HEK293 (cell line): ENCODE measurements around the gene MTOR.

Experiments
- CTCF ChIA-PET: fragments of 350-600 bp; formaldehyde crosslinking; extraction: SDS; loops from one replicate; lab custom pipeline; 2021; ENCODE audit warnings: antibody characterized with exemption; lab: Yijun Ruan, JAX
- POLR2A ChIA-PET: fragments of 300-600 bp; formaldehyde crosslinking; extraction: SDS; loops from one replicate; lab custom pipeline; 2020; ENCODE audit warnings: antibody characterized with exemption, inconsistent platforms; lab: Yijun Ruan, JAX
- H3K27ac ChIP-seq: fragments of 200-500 bp; sonication (Bioruptor generic); 2 replicates; pipeline ENCODE4 v1.5.1; 2014; ENCODE audit warnings: low read depth, low read length, control low read depth, inconsistent platforms; ENCODE audit errors: extremely low read depth
- H3K36me3 ChIP-seq, 2 experiments: fragments of 200-500 bp in 1 of 2; sonication (Bioruptor generic) in 1 of 2; 1 replicate in 1 of 2; 2 replicates in 1 of 2; pipeline ENCODE4 v1.5.1; 2014 to 2017; ENCODE audit warnings: inconsistent platforms in 2 of 2, low read length in 2 of 2; ENCODE audit not compliant: control insufficient read depth in 2 of 2, insufficient read depth in 1 of 2
- H3K4me1 ChIP-seq: fragments of 200-500 bp; sonication (Bioruptor generic); 2 replicates; pipeline ENCODE4 v1.5.1; 2014; ENCODE audit warnings: mild to moderate bottlenecking, low read length, inconsistent platforms; ENCODE audit not compliant: control insufficient read depth, insufficient read depth
- H3K4me3 ChIP-seq: 2 replicates; pipeline ENCODE4 v1.5.1; 2011; ENCODE audit warnings: low read depth, mild to moderate bottlenecking, control low read depth, low read length, moderate library complexity
- H3K9me3 ChIP-seq: fragments of 200-500 bp; sonication (Bioruptor generic); 2 replicates; pipeline ENCODE4 v1.5.1; 2014; ENCODE audit warnings: low read depth, low read length, inconsistent platforms; ENCODE audit not compliant: control insufficient read depth, insufficient read depth
- FEZF1 ChIP-seq: fragments of 450-650 bp; formaldehyde crosslinking; IDR thresholded peaks from 2 replicates; pipeline ENCODE4 v1.5.1; 2016; ENCODE audit warnings: missing biosample characterization, missing genetic modification characterization
- SCRT1 ChIP-seq: fragments of 450-650 bp; formaldehyde crosslinking; IDR thresholded peaks from 2 replicates; pipeline ENCODE4 v1.5.1; 2016; ENCODE audit warnings: missing biosample characterization, missing genetic modification characterization, borderline replicate concordance
- TSHZ1 ChIP-seq: fragments of 450-650 bp; formaldehyde crosslinking; IDR thresholded peaks from 2 replicates; pipeline ENCODE4 v1.5.1; 2016; ENCODE audit warnings: missing biosample characterization, missing genetic modification characterization, borderline replicate concordance
- ZEB2 ChIP-seq: fragments of 450-650 bp; formaldehyde crosslinking; IDR thresholded peaks from 2 replicates; pipeline ENCODE4 v1.5.1; 2016; ENCODE audit warnings: missing biosample characterization, missing genetic modification characterization
- ZFP69B ChIP-seq: fragments of 450-650 bp; formaldehyde crosslinking; IDR thresholded peaks from 2 replicates; pipeline ENCODE4 v1.5.1; 2016; ENCODE audit warnings: missing biosample characterization, missing genetic modification characterization
- ZNF19 ChIP-seq: fragments of 450-650 bp; formaldehyde crosslinking; IDR thresholded peaks from 2 replicates; pipeline ENCODE4; 2016; ENCODE audit warnings: missing biosample characterization, missing genetic modification characterization, low read depth
- ZNF2 ChIP-seq: fragments of 450-650 bp; formaldehyde crosslinking; IDR thresholded peaks from 2 replicates; pipeline ENCODE4 v1.5.1; 2016; ENCODE audit warnings: missing biosample characterization, missing genetic modification characterization
- ZNF211 ChIP-seq: fragments of 450-650 bp; formaldehyde crosslinking; IDR thresholded peaks from 2 replicates; pipeline ENCODE4 v1.5.1; 2016; ENCODE audit warnings: low read depth, missing biosample characterization, missing genetic modification characterization
- ZNF223 ChIP-seq: fragments of 450-650 bp; formaldehyde crosslinking; IDR thresholded peaks from 2 replicates; pipeline ENCODE4 v1.5.1; 2016; ENCODE audit warnings: missing biosample characterization, missing genetic modification characterization
- ZNF544 ChIP-seq: fragments of 450-650 bp; formaldehyde crosslinking; IDR thresholded peaks from 2 replicates; pipeline ENCODE4 v1.5.0; 2017; ENCODE audit warnings: missing biosample characterization, missing genetic modification characterization
- ZNF664 ChIP-seq: fragments of 450-650 bp; formaldehyde crosslinking; IDR thresholded peaks from 2 replicates; pipeline ENCODE4 v1.5.1; 2016; ENCODE audit warnings: missing biosample characterization, missing genetic modification characterization
- ZNF777 ChIP-seq: fragments of 450-650 bp; formaldehyde crosslinking; IDR thresholded peaks from 2 replicates; pipeline ENCODE4 v1.5.1; 2017; ENCODE audit warnings: missing biosample characterization, missing genetic modification characterization, borderline replicate concordance

Gene MTOR

DNA sequence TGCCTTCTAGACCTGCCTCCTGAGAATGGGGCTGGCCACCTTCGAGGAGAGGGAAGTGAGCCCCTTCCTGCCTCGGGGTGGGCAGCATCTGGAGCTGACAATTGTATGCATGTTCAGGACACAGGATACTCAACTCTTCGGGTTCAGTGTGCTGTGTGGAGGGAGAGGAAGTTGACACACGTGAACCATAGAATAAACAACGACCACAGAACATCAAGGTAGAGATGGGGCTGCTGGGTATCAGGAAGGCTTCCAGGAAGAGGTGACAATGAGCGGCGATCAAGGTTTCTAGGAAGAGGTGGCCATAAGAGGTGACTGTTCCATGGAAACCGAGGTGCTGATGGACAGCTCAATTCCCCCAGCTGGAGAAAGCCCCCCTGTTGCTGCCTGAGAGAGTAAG, 32.6 kb upstream of the MTOR start:
- H3K9me3 ChIP-seq: no peaks in the 10 kb centered on the region
- H3K4me1 ChIP-seq: no peaks in the 10 kb centered on the region
- TF ChIP-seq TSHZ1 (tag by site-specific recombination) (no peak), ZEB2 (tag by site-specific recombination) (no peak)
- TF ChIP-seq, all 188 proteins: peak for 0
- Histone ChIP-seq H3K27ac (no peak overlapping the region), H3K36me3 (peaks cover 3 to 29% of the 10 kb centered on the region in 2 experiments; a peak in 2 of 3 replicates), H3K4me3 (no peak overlapping the region)
- ChIA-PET CTCF (interaction anchor here (1.1 to 1.4 kb wide), 3 partner anchors 25 to 257 kb away, joined by 3 read pairs; no protein-coding TSS in a partner anchor), POLR2A (no interaction called here)

GRCh38 chr1:11293856-11294255, 31.5 kb upstream of the MTOR start:
- POLR2A ChIA-PET: no interaction called here
- no peaks in the 10 kb centered on the region for H3K4me1 ChIP-seq
- H3K36me3 ChIP-seq: peaks cover 3 to 33% of the 10 kb centered on the region in 2 experiments; a peak in 2 of 3 replicates
- no peak overlapping the region for H3K27ac ChIP-seq
- CTCF ChIA-PET: interaction anchor here (1.1 kb wide), 1 partner anchor 42 kb away, joined by 3 read pairs; no protein-coding TSS in a partner anchor
- H3K9me3 ChIP-seq: no peaks in the 10 kb centered on the region
- H3K4me3 ChIP-seq: no peak overlapping the region
- TF ChIP-seq FEZF1 (tag by site-specific recombination) (peak; percentile 56), ZNF664 (no peak)

GRCh38 chr1:11291049-11291448, 28.7 kb upstream of the MTOR start:
- ChIA-PET CTCF (interaction anchor here (1.0 kb wide), 1 partner anchor 27 kb away, joined by 3 read pairs; no protein-coding TSS in a partner anchor), POLR2A (no interaction called here)
- no peaks in the 10 kb centered on the region for H3K4me1 ChIP-seq
- no peak overlapping the region for H3K27ac ChIP-seq
- H3K4me3 ChIP-seq: no peak overlapping the region
- no peak for TF ChIP-seq ZNF2 (tag by site-specific recombination)
- no peak for TF ChIP-seq TSHZ1 (tag by site-specific recombination)
- no peak for TF ChIP-seq ZNF544
- TF ChIP-seq ZNF777 (tag by site-specific recombination): no peak
- TF ChIP-seq ZNF211: no peak
- no peak for TF ChIP-seq ZNF19 (tag by site-specific recombination)
- no peak for TF ChIP-seq ZNF223
- TF ChIP-seq ZFP69B: no peak
- TF ChIP-seq SCRT1: no peak
- H3K9me3 ChIP-seq: no peaks in the 10 kb centered on the region
- peaks cover 3 to 47% of the 10 kb centered on the region in 2 experiments; a peak in 2 of 3 replicates for H3K36me3 ChIP-seq
